ENCODE results near the gene GOLGA6L7. TPM values are rescaled to one million over a fixed set of nuclear protein-coding genes. Genes with fewer than 3 reads are reported as not detected.
"Not testable (repeated sequence)": the region's sequence is repeated elsewhere in the genome, so short reads cannot be mapped to it uniquely, and the experiment has no call there.

The GOLGA6L7 gene
- total RNA-seq, 1 donor from 2014 or later = not detected

- no peaks in the 10 kb centered on the region for H3K36me3 ChIP-seq (ENCODE audit: control insufficient read depth, insufficient read depth, low read length)
- no peak overlapping the region for H3K4me3 ChIP-seq (ENCODE audit: low read depth, low read length)
- DNase-seq (ENCODE audit: low read depth) (no peak), FAIRE-seq (no peak)
- no peak for TF ChIP-seq CTCF (IDR thresholded peaks at IDR 0.05; ENCODE audit: insufficient read depth, low read length, severe bottlenecking)
- H3K27me3 ChIP-seq (ENCODE audit: control insufficient read depth, insufficient read depth, low read length) = no peaks in the 10 kb centered on the region
Measured at GRCh38 chr15:28892789-28893610, 44.6 kb upstream of the GOLGA6L7 start.

GRCh38 chr15:28891588-28891987, 43.1 kb upstream of the GOLGA6L7 start:
- H3K4me3 ChIP-seq (ENCODE audit: low read depth, low read length) = no peak overlapping the region
- no peak for FAIRE-seq
- DNase-seq (ENCODE audit: low read depth) = peak; percentile 27
- H3K36me3 ChIP-seq (ENCODE audit: control insufficient read depth, insufficient read depth, low read length) = no peaks in the 10 kb centered on the region
- TF ChIP-seq CTCF (IDR thresholded peaks at IDR 0.05; ENCODE audit: insufficient read depth, low read length, severe bottlenecking) = no peak
- H3K27me3 ChIP-seq (ENCODE audit: control insufficient read depth, insufficient read depth, low read length) = no peaks in the 10 kb centered on the region

- FAIRE-seq (no peak), DNase-seq (ENCODE audit: low read depth) (no peak)
- Histone ChIP-seq H3K4me3 (ENCODE audit: low read depth, low read length) (no peak overlapping the region), H3K36me3 (ENCODE audit: control insufficient read depth, insufficient read depth, low read length) (no peaks in the 10 kb centered on the region), H3K27me3 (ENCODE audit: control insufficient read depth, insufficient read depth, low read length) (no peaks in the 10 kb centered on the region)
- no peak for TF ChIP-seq CTCF (IDR thresholded peaks at IDR 0.05; ENCODE audit: insufficient read depth, low read length, severe bottlenecking)
Measured at GRCh38 chr15:28890711-28891495, 42.5 kb upstream of the GOLGA6L7 start.

- H3K4me3 ChIP-seq (ENCODE audit: low read depth, low read length); H3K27me3 ChIP-seq (ENCODE audit: control insufficient read depth, insufficient read depth, low read length); FAIRE-seq; DNase-seq (ENCODE audit: low read depth); H3K36me3 ChIP-seq (ENCODE audit: control insufficient read depth, insufficient read depth, low read length): not testable (repeated sequence)
Measured at GRCh38 chr15:28890291-28890690, 41.8 kb upstream of the GOLGA6L7 start.

- H3K36me3 ChIP-seq (ENCODE audit: control insufficient read depth, insufficient read depth, low read length); H3K4me3 ChIP-seq (ENCODE audit: low read depth, low read length); DNase-seq (ENCODE audit: low read depth); FAIRE-seq; H3K27me3 ChIP-seq (ENCODE audit: control insufficient read depth, insufficient read depth, low read length): not testable (repeated sequence)
Measured at GRCh38 chr15:28889871-28890270, 41.4 kb upstream of the GOLGA6L7 start.

GRCh38 chr15:28889346-28889745, 40.9 kb upstream of the GOLGA6L7 start:
- DNase-seq (ENCODE audit: low read depth) (no peak), FAIRE-seq (no peak)
- H3K27me3 ChIP-seq (ENCODE audit: control insufficient read depth, insufficient read depth, low read length) = no peaks in the 10 kb centered on the region
- H3K36me3 ChIP-seq (ENCODE audit: control insufficient read depth, insufficient read depth, low read length) = no peaks in the 10 kb centered on the region
- no peak overlapping the region for H3K4me3 ChIP-seq (ENCODE audit: low read depth, low read length)
- TF ChIP-seq CTCF (IDR thresholded peaks at IDR 0.05; ENCODE audit: insufficient read depth, low read length, severe bottlenecking) = no peak
